DMS 273 treated with DMSO at 0.1 percent for 48 hours (cell line): ENCODE data around the gene ZNF331.

Source experiments
- DNase-seq: peaks from one replicate; lab custom pipeline; 2025; lab: John Stamatoyannopoulos, UW

Gene ZNF331

GRCh38 chr19:53571339-53571738, 33.4 kb downstream of the ZNF331 start:
- DNase-seq: no peak

- no peak for DNase-seq
These were observed 39.2 kb downstream of the ZNF331 start for GRCh38 chr19:53576941-53577653.

DNA sequence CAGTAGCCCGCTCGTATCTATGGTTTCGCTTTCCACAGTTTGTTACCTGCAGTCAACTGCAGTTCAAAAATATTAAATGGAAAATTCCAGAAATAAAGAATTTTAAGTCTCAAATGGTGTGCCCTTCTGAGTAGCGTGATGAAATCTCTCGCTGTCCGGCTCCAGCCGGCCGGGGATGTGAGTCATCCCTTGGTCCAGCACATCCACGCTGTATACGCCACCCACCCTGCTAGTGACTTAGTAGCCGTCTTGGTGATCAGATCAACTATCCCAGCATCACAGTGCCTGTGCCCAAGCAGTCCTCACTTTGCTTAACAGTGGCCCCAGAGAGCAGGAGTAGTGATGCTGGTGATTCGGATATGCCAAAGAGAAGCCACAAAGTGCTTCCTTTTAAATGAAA, 40.0 kb downstream of the ZNF331 start:
- DNase-seq: no peak

DNA sequence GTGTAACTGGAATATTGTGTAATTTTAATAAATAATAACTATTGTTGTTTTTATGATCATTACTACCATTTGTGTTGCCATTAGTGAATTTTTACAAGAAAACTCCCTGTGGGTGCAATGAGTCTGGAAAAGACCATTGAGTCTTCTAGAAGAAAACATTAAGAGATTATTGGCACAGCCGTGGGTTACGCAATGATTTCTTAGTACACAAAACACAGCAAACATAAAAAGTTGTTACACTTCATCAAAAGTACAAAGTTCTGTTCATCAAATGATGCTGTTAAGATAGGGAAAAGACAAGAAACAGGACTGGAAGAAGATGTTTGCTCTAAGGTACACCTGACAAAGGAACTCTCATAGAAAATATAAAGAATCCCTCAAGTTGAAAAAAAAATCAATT, 41.6 kb downstream of the ZNF331 start:
- DNase-seq: no peak

DNA sequence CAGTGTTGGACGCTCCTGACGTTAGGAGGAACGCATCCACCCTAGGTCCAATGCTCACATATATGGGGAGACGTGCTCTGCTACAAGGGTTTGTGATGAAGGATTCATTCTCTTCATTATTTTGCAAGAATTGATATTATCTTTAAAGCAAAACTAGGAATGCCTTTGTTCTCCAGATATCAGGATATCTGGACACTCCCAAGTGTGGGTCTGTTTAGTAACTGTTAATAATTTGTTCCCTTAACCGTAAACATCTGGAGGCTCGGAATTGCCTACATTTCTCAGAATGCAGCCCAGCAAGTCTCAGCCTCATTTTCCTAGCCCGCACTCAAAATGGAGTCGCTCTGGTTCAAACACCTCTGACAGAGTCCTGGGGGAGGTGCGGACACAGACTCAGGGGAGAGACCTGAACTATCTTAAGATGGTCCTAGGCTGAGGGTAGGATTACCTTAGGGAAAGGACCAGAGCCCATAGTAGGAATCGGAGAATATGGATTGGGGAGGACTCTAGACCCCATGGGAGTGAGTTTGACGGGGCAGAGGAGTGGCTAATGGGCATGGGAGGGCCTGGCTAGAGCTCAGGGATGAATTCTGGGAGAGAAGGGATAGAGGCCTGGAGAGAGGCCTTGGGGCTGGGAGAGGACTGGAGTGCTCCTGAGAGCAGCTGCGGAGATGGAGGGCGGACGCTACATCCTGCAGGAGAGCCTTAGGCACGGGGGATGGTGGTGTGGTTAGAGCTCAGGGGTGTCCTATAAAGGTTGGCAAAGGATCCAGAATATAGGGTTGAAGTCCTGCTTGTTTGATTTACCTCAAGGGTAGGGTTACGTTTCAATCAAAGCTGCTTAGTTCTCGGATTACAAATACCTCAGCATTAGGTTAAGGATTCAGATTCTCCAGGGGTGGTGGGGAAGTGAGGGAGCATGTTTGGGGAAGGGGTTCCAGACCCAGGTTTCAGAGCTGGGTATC, 43.2 kb downstream of the ZNF331 start:
- DNase-seq: no peak

GRCh38 chr19:53581871-53582279, 43.9 kb downstream of the ZNF331 start:
- no peak for DNase-seq

GRCh38 chr19:53583181-53583580, 45.2 kb downstream of the ZNF331 start:
- DNase-seq: no peak

GRCh38 chr19:53586277-53586691, 48.3 kb downstream of the ZNF331 start:
- no peak for DNase-seq

- no peak for DNase-seq
These were observed 57.0 kb downstream of the ZNF331 start for GRCh38 chr19:53594811-53595509.

- no peak for DNase-seq
These were observed 57.5 kb downstream of the ZNF331 start for GRCh38 chr19:53595510-53595867.

GRCh38 chr19:53596056-53596455, 58.1 kb downstream of the ZNF331 start:
- DNase-seq: no peak

- no peak for DNase-seq
These were observed 59.1 kb downstream of the ZNF331 start for GRCh38 chr19:53597023-53597422.

- DNase-seq: no peak
These were observed 60.4 kb downstream of the ZNF331 start for GRCh38 chr19:53598361-53598760.

- DNase-seq: no peak
These were observed 62.3 kb downstream of the ZNF331 start for GRCh38 chr19:53600217-53600616.

- DNase-seq: no peak
These were observed 68.1 kb downstream of the ZNF331 start for GRCh38 chr19:53606031-53606430.

DNA sequence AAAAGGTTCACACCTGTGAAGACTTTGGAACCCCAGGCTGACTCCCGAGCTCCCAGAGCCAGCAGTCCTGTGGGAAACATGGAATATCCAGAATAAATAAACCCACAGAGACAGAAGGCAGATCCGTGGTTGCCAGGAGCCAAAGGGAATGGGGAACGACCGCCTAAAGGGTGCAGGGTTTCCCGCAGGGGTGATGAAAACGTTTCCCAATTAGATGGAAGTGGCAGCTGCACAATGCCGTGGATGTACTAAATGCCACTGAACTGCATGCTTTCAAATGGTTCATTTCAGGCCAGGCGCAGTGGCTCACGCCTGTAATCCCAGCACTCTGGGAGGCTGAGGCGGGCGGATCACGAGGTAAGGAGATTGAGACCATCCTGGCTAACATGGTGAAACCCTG, 70.4 kb downstream of the ZNF331 start:
- no peak for DNase-seq

DNA sequence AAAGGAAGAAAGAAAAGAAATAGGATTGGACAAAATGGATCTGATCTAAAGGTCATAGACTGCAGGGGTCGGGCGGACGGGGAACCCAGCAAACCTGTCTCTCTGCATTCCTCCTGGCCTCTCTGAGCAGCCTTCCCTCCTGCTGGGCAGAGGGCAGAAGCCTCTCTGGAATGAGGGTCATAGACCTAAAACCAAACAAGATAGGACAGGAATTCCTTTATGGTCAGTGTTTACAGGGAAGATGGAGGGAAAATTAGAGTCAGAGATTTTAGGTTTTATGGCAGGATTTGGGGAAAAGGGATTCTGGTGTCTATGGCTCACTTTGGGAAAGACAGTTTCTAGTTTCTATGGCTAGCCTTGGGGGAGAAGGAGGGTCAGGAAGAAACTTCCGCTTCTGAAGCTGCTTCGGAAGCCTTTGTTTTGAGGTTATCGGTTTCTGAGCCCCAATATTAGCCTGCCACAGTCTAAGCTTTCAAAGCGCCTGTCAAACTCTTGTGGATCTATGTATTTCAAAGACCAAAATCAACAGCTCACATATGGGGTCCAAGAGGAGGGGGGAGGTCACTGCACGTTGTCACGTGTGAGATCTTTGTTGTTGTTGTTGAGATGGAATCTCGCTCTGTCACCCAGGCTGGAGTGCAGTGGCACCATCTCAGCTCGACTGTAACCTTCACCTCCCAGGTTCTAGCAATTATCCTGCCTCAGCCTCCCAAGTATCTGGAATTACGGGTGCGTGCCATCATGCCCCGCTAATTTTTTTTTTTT, 75.0 kb downstream of the ZNF331 start:
- DNase-seq: no peak

GRCh38 chr19:53621885-53622740, 84.2 kb downstream of the ZNF331 start:
- DNase-seq: no peak

- DNase-seq: no peak
These were observed 87.0 kb downstream of the ZNF331 start for GRCh38 chr19:53624771-53625545.

DNA sequence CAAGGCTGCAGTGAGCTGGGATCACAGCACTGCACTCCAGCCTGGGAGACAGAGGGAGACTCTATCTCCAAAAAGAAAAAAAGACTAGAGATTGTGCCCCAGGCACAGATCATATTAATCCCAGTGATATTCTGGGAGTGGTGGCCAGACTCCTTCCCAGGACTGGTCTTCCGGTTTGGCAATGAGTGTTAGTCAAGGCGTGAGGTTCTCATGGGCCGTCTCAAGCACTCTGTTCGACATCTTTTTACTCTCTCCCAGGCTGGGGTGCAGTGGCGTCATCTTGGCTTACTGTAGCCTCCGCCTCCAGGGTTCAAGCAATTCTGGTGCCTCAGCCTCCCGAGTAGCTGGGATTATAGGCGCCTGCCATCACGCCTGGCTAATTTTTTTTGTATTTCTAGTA, 88.5 kb downstream of the ZNF331 start:
- DNase-seq: no peak
